HepG2 (cell line): ENCODE results near the gene TTLL1. TPM values are rescaled to one million over a fixed set of nuclear protein-coding genes. Genes with fewer than 3 reads are reported as not detected.

Source experiments
- ATAC-seq: fragments of 200-7000 bp; cut with Tn5 transposase; 3 replicates; pipeline ENCODE4 v1.9.1; 2020; ENCODE audit warnings: mild to moderate bottlenecking, moderate library complexity
- BruUV-seq: library from RNA; stranded (reverse); fragments of 400-500 nt; replicated peaks from 2 replicates; lab custom pipeline; 2021; lab: Mats Ljungman, UMichigan
- CTCF ChIA-PET: fragments of 300-600 bp; formaldehyde crosslinking; extraction: SDS; loops from one replicate; lab custom pipeline; 2021; ENCODE audit warnings: low total read pairs, inconsistent platforms, low intra/inter-chr PET ratio; lab: Yijun Ruan, JAX
- POLR2A ChIA-PET: fragments of 350-600 bp; sonication (Branson Sonifier 250); formaldehyde crosslinking; loops from one replicate; lab custom pipeline; 2020; ENCODE audit warnings: antibody characterized with exemption, inconsistent platforms; lab: Yijun Ruan, JAX
- DNase-seq: peaks from one replicate; pipeline ENCODE4 v3.0.0-alpha.2; 2015; ENCODE audit warnings: low spot score
- FAIRE-seq: peaks from 3 replicates; lab custom pipeline; 2011; peaks lifted over from hg19 to GRCh38; lab: Jason Lieb, UNC
- H2AFZ ChIP-seq: one replicate; pipeline ENCODE4 v1.6.1; 2011; ENCODE audit warnings: low read length, inconsistent platforms
- H3K27ac ChIP-seq: fragments of 300-600 bp; 3 replicates; pipeline ENCODE4 v1.8.0; 2011; ENCODE audit warnings: mixed run types, mild to moderate bottlenecking, mixed read lengths, low read length, inconsistent platforms; ENCODE audit not compliant: insufficient read depth; ENCODE audit errors: extremely low read length
- H3K27me3 ChIP-seq, 2 experiments: fragments of 200-600 bp in 1 of 2; 2 replicates in 1 of 2; 3 replicates in 1 of 2; pipeline versions ENCODE4 v1.6.0 to v1.8.0; 2011; ENCODE audit warnings: low read length in 2 of 2, mild to moderate bottlenecking in 2 of 2, moderate library complexity in 2 of 2, inconsistent platforms in 1 of 2; ENCODE audit not compliant: insufficient read depth in 2 of 2, control insufficient read depth in 1 of 2
- H3K36me3 ChIP-seq, 2 experiments: fragments of 200-600 bp in 1 of 2; replicated peaks in 1 of 2; 2 replicates in 1 of 2; 3 replicates in 1 of 2; pipeline versions ENCODE4 v1.5.1 to v1.8.0; 2011; ENCODE audit warnings: low read length in 2 of 2, inconsistent platforms in 1 of 2; ENCODE audit not compliant: insufficient read depth in 2 of 2, control insufficient read depth in 1 of 2
- H3K4me1 ChIP-seq: 2 replicates; pipeline ENCODE4 v1.5.1; 2012; ENCODE audit warnings: low read length, inconsistent platforms; ENCODE audit not compliant: insufficient read depth
- H3K4me2 ChIP-seq: 2 replicates; pipeline ENCODE4 v1.6.0; 2011; ENCODE audit warnings: low read depth, low read length, inconsistent platforms
- H3K4me3 ChIP-seq, 3 experiments: fragments of 200-600 bp in 1 of 3; sonication (generic), shearing (Covaris generic) in 1 of 3; replicated peaks in 1 of 3; 2 replicates each; pipeline ENCODE4 v1.5.1; 2011 to 2016; ENCODE audit warnings: low read length in 3 of 3, inconsistent platforms in 2 of 3, low read depth in 2 of 3, mild to moderate bottlenecking in 2 of 3, control low read depth in 1 of 3, mixed read lengths in 1 of 3; ENCODE audit not compliant: insufficient read depth in 1 of 3
- H3K79me2 ChIP-seq: one replicate; pipeline ENCODE4 v1.6.1; 2011; ENCODE audit warnings: low read length, inconsistent platforms; ENCODE audit not compliant: insufficient read depth
- H3K9ac ChIP-seq: 2 replicates; pipeline ENCODE4 v1.6.0; 2011; ENCODE audit warnings: mild to moderate bottlenecking, low read depth, low read length, inconsistent platforms; ENCODE audit not compliant: insufficient read depth
- H3K9me3 ChIP-seq: 2 replicates; pipeline ENCODE4 v1.5.1; 2012; ENCODE audit warnings: mild to moderate bottlenecking, low read length
- H4K20me1 ChIP-seq: 2 replicates; pipeline ENCODE4 v1.6.0; 2011; ENCODE audit warnings: inconsistent platforms, mild to moderate bottlenecking, low read length, moderate library complexity; ENCODE audit not compliant: insufficient read depth
- EEA1 ChIP-seq: sonication (generic); formaldehyde crosslinking; IDR thresholded peaks from 2 replicates; pipeline ENCODE4 v1.5.1; 2020; ENCODE audit warnings: mild to moderate bottlenecking, missing genetic modification reagents, borderline replicate concordance
- EP300 ChIP-seq, 3 experiments: sonication (generic) in 1 of 3; formaldehyde crosslinking in 1 of 3; IDR thresholded peaks; 2 replicates each; pipeline versions ENCODE4 v1.5.1 to v1.6.1; 2011 to 2020; ENCODE audit warnings: low read depth in 2 of 3, low read length in 2 of 3, borderline replicate concordance in 1 of 3, improper control_type of control experiment in 1 of 3, mild to moderate bottlenecking in 1 of 3, missing genetic modification reagents in 1 of 3, moderate library complexity in 1 of 3
- KDM6A ChIP-seq: IDR thresholded peaks from 2 replicates; pipeline ENCODE4 v1.6.1; 2016; ENCODE audit warnings: low read depth
- NCOA5 ChIP-seq: sonication (generic); formaldehyde crosslinking; IDR thresholded peaks from 2 replicates; pipeline ENCODE4 v1.4.0; 2020; ENCODE audit warnings: missing genetic modification reagents
- NFYC ChIP-seq: IDR thresholded peaks from 2 replicates; pipeline ENCODE4 v1.6.1; 2016; ENCODE audit warnings: missing genetic modification reagents, missing compliant biosample characterization
- PLRG1 ChIP-seq: fragments of 450-650 bp; conservative IDR thresholded peaks from 2 replicates; pipeline ENCODE4 v1.6.1; 2016
- SAP130 ChIP-seq: IDR thresholded peaks from 2 replicates; pipeline ENCODE4 v1.6.1; 2016; ENCODE audit warnings: low read depth
- TFDP1 ChIP-seq: IDR thresholded peaks from 2 replicates; pipeline ENCODE4 v1.6.1; 2016; ENCODE audit warnings: missing compliant biosample characterization, missing genetic modification reagents, borderline replicate concordance
- ZBTB7B ChIP-seq: sonication (generic); formaldehyde crosslinking; IDR thresholded peaks from 2 replicates; pipeline ENCODE4 v1.4.0; 2020; ENCODE audit warnings: missing genetic modification reagents
- ZC3H4 ChIP-seq: sonication (generic); formaldehyde crosslinking; IDR thresholded peaks from 2 replicates; pipeline ENCODE4 v1.4.0; 2020; ENCODE audit warnings: missing genetic modification reagents, borderline replicate concordance
- ZNF138 ChIP-seq: sonication (generic); formaldehyde crosslinking; IDR thresholded peaks from 2 replicates; pipeline ENCODE4 v1.5.0; 2020; ENCODE audit warnings: mild to moderate bottlenecking, low read depth, missing genetic modification reagents
- ZNF232 ChIP-seq: sonication (generic); formaldehyde crosslinking; IDR thresholded peaks from 2 replicates; pipeline ENCODE4 v1.4.0; 2020; ENCODE audit warnings: missing genetic modification reagents, borderline replicate concordance
- ZNF256 ChIP-seq: sonication (generic); formaldehyde crosslinking; conservative IDR thresholded peaks from 2 replicates; pipeline ENCODE4 v1.4.0; 2020; ENCODE audit warnings: missing genetic modification reagents
- ZNF414 ChIP-seq: sonication (generic); formaldehyde crosslinking; IDR thresholded peaks from 2 replicates; pipeline ENCODE4 v1.5.0; 2020; ENCODE audit warnings: missing genetic modification reagents
- ZNF580 ChIP-seq: IDR thresholded peaks from 2 replicates; pipeline ENCODE4 v1.6.1; 2016; ENCODE audit warnings: low read depth, borderline replicate concordance
- ZNF770 ChIP-seq: sonication (generic); formaldehyde crosslinking; IDR thresholded peaks from 2 replicates; pipeline ENCODE4 v1.5.0; 2020; ENCODE audit warnings: mild to moderate bottlenecking, missing genetic modification reagents
- ZNF839 ChIP-seq: sonication (generic); formaldehyde crosslinking; IDR thresholded peaks from 2 replicates; pipeline ENCODE4 v1.4.0; 2020; ENCODE audit warnings: missing genetic modification reagents, mild to moderate bottlenecking, borderline replicate concordance
- ZNF883 ChIP-seq: sonication (generic); formaldehyde crosslinking; IDR thresholded peaks from 2 replicates; pipeline ENCODE4 v1.5.1; 2020; ENCODE audit warnings: mild to moderate bottlenecking, missing genetic modification reagents; ENCODE audit errors: not compliant biosample characterization
- WGBS: methylation state at CpG from one replicate; pipeline ENCODE4 v1.1.6; 2017; ENCODE audit warnings: low lambda C conversion rate; 5-methylcytosine and 5-hydroxymethylcytosine counted together
- in situ Hi-C: cut with HindIII; loops from 2 replicates; pipeline ENCODE4 v1.10.0; 2017; ENCODE audit warnings: low pct_unique_long_range_greater_than_20kb; ENCODE audit not compliant: extremely low pct_ligation_motif_present
- intact Hi-C: fragments of 100-400 bp; cut with micrococcal nuclease; formaldehyde crosslinking; loops from one replicate; pipeline ENCODE4 v1.10.0; 2022; ENCODE audit not compliant: unreplicated experiment
- polyA plus RNA-seq, 8 experiments: library from polyadenylated mRNA; depleted of rRNA in 3 of 8; stranded (reverse) in 7 of 8; unstranded in 1 of 8; fragments of >200 nt; fragmentation: Illumina TruSeq in 4 of 8; extraction: Trizol in 4 of 8; gene quantifications; 2 replicates each; pipeline versions ENCODE4 v1.2.1 to v1.2.3, GENCODE V29; 2011 to 2016; ENCODE audit warnings: low read depth in 4 of 8, missing spikeins in 1 of 8, mixed read lengths in 1 of 8; ENCODE audit not compliant: insufficient read depth in 1 of 8
- total RNA-seq, 5 experiments: library from RNA; depleted of rRNA; stranded (reverse); fragments of >200 nt; fragmentation: Illumina TruSeq; extraction: Trizol; gene quantifications; 2 replicates each; pipeline ENCODE4 v1.2.3, GENCODE V29; 2016; ENCODE audit warnings: low read depth in 1 of 5

TTLL1 gene
- total and polyA plus RNA-seq, 2 of the 13 experiments (the other 11 are each of a cell fraction or from before 2014, with no cell fraction given), result 1.6 to 5.3 TPM

GRCh38 chr22:43090130-43090789 lies 1.1 kb upstream of the TTLL1 start:
- no peaks in the 10 kb centered on the region for H3K36me3 ChIP-seq
- no peaks in the 10 kb centered on the region for H3K9me3 ChIP-seq
- DNase-seq (peak; percentile 88), FAIRE-seq (peak; percentile 95), ATAC-seq (peak; percentile 45)
- POLR2A ChIA-PET, result interaction anchor here (0.6 to 1.7 kb wide), 8 partner anchors 9 to 475 kb away, joined by 3 to 8 read pairs (median 4); partner anchors contain the start of genes PACSIN2 and POLDIP3
- no TSS peak for BruUV-seq
- whole genome bisulfite sequencing, result 18% methylated on average over 6 of the region's 6 CpGs
- in situ Hi-C loops (no loop called here), intact Hi-C loops (loop anchor here (5.0 kb wide), 2 partner anchors 37 to 468 kb away; no protein-coding TSS in a partner anchor)
- H3K4me3 ChIP-seq, result peak overlapping the region in 1 of 3 experiments; percentile 86; a peak in 1 of 6 replicates
- no peaks in the 10 kb centered on the region for H3K79me2 ChIP-seq
- CTCF ChIA-PET, result interaction anchor here (1.5 to 1.8 kb wide), 2 partner anchors 223 to 310 kb away, joined by 3 to 4 read pairs; no protein-coding TSS in a partner anchor
- H3K9ac ChIP-seq, result no peak overlapping the region
- peaks cover 37% of the 10 kb centered on the region for H3K4me1 ChIP-seq
- peak overlapping the region; percentile 88 for H3K4me2 ChIP-seq
- H3K27ac ChIP-seq, result no peak overlapping the region
- no peaks in the 10 kb centered on the region for H4K20me1 ChIP-seq
- no peak overlapping the region for H2AFZ ChIP-seq
- no peaks in the 10 kb centered on the region for H3K27me3 ChIP-seq
- TF ChIP-seq EP300 (IDR thresholded peaks at IDR 0.05; ENCODE audit: low read depth in 2 of 2, low read length in 2 of 2) (no peak), EP300 (CRISPR knock-in tag; IDR thresholded peaks at IDR 0.05; ENCODE audit: borderline replicate concordance) (no peak), ZNF256 (CRISPR knock-in tag) (no peak), KDM6A (CRISPR knock-in tag) (no peak), NCOA5 (no peak), SAP130 (CRISPR knock-in tag) (peak; percentile 73), ZNF839 (CRISPR knock-in tag) (no peak), ZNF883 (no peak), TFDP1 (CRISPR knock-in tag) (no peak; the same call in 1 of the 2 replicates), ZBTB7B (CRISPR knock-in tag) (no peak), ZNF580 (peak; percentile 67; the same call in 1 of the 2 replicates), EEA1 (no peak), ZNF232 (CRISPR knock-in tag) (no peak), NFYC (peak; percentile 21; the same call in 1 of the 2 replicates), PLRG1 (no peak), ZNF770 (CRISPR knock-in tag) (peak; percentile 63), ZNF414 (CRISPR knock-in tag) (no peak), ZNF138 (no peak), ZC3H4 (CRISPR knock-in tag) (no peak)
